ENCODE data around the gene SMIM36. TPM values are rescaled to one million over a fixed set of nuclear protein-coding genes. Genes with fewer than 3 reads are reported as not detected.
"Not testable (repeated sequence)": the region's sequence is repeated elsewhere in the genome, so short reads cannot be mapped to it uniquely, and the experiment has no call there.

The SMIM36 gene
- total RNA-seq, 2 donors from 2014 or later: not detected

DNA sequence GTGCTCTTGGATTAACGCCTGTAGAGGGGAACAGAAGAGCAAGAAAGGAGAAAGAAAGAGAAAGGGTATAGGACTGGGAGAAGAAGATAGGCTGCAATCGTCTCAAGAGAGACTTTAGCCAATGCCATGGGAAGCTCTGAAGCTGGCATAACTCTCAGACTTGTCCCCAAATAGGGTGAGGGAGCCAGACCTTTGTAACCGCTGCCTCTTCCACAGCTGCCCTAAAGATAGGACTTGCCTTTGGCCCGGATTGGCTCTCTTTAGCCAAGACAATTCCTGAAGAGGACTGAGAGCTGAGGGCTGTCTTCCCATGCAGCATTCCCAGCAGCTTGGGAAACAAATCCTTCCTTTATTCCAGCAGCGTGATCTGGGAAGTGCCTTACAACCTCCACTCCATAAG is 68.8 kb downstream of the SMIM36 start:
- intact Hi-C loops (cut with DNase I): no loop called here
- no peak for DNase-seq
- ATAC-seq: peak in 1 of 2 donors; percentile 63

DNA sequence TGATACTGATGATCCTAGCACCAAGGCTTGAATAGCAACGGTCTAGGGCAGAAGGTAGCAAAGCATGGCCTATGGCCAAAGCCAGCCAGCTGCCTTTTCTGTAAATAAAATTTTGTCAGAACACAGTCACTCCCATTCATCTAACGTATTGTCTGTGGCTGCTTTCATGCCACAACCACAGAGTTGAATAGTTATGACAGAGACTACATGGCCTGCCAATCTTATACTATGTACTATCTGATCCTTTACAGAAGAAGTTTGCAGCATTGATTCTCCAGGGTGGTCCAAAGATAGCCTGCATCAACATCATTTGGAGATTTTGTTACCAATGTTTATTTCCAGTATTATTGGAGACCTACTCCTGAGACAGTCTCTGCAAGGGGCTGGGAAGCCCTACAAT is 69.7 kb downstream of the SMIM36 start:
- intact Hi-C loops (cut with DNase I): no loop called here
- ATAC-seq: no peak
- DNase-seq: no peak

DNA sequence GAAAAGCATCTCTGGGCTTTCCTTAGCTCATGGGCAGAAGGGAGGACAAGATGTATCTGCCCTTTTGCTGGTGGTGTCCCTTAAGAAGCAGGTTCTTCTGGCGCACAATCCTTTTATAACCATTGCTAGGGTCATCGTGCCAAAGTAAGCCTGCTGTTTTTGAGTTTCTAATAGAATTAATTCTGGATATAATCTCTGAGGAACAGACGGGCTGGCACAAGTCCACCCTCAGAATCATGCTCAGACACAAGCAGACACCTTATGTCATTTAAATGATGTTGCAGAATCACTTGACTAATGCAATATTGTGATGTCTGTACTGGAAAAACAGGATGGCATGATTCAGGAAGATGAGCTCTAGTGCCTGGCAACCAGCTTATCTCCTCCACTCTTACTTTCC is 70.9 kb downstream of the SMIM36 start:
- DNase-seq (no peak), ATAC-seq (no peak)
- intact Hi-C loops (cut with DNase I): no loop called here

DNA sequence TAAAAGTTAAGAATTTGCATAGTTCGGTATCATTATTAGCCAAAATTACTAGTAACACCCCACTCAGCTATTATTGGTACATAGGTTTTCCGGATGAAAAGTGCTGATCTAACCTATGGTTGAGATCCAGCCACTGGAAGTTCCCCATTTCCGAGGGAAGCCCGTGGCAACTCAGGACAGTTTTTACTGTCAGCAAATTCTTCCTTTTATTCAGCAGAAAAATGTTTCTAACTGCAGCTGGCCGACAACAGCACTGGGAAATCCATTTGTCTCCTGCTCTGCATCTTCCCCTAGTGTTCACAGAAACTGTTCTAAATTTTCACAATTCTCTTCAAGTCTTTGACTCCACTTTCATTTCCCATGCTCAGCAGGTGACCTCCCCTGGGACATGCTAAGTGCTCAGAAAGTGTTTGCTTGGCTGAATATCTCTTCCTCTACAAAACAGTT is 74.1 kb downstream of the SMIM36 start:
- intact Hi-C loops (cut with DNase I): no loop called here
- ATAC-seq (peak; percentile 24 to 55), DNase-seq (no peak)

- no peak for DNase-seq
- no peak for ATAC-seq
- intact Hi-C loops (cut with DNase I): no loop called here
Observed at GRCh38 chr17:55436224-55437158, 74.8 kb downstream of the SMIM36 start.

- no peak for ATAC-seq
- intact Hi-C loops (cut with DNase I): no loop called here
- DNase-seq: no peak
Observed at GRCh38 chr17:55435408-55435807, 75.8 kb downstream of the SMIM36 start.

- DNase-seq (no peak), ATAC-seq (no peak)
- intact Hi-C loops (cut with DNase I): no loop called here
Observed at GRCh38 chr17:55434721-55435120, 76.5 kb downstream of the SMIM36 start.

DNA sequence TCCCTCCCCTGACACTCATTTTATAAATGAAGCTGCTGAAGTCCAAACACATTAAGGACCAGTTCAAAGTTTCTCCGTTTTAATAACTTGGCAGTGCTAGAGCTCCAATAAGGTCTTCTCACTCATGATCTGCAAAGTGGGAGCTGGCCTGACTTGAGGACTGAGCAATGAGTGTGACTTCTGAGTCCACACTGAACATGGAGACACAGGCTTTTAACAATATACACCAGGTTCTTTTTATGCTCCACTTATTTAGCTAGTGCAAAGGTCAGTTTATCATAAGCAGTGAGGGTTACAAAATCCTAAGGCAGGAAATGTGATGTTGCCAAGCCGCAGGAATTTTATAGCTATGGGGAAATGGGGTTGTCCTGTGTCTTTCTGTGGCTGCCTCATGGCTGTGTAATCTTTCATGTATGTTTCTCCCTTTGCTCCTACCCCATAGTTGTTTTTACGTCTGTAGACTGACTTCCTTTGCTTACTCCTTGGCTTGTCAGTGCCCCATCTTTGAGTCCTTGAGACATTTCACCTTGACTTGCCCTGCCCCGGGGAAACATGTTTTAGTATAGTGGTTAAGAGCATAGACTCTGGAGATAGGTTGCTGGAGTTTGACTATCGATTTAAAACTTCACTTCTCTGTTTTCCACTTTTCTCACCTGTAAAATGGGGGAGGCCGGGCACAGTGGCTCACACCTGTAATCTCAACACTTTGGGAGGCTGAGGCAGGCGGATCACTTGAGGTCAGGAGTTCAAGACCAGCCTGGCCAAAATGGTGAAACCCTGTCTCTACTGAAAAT is 77.4 kb downstream of the SMIM36 start:
- peak in 1 of 2 donors; percentile 45 for ATAC-seq
- no peak for DNase-seq
- intact Hi-C loops (cut with DNase I): no loop called here

GRCh38 chr17:55433029-55433628 is 78.1 kb downstream of the SMIM36 start:
- no peak for DNase-seq
- intact Hi-C loops (cut with DNase I): no loop called here
- ATAC-seq: no peak

DNA sequence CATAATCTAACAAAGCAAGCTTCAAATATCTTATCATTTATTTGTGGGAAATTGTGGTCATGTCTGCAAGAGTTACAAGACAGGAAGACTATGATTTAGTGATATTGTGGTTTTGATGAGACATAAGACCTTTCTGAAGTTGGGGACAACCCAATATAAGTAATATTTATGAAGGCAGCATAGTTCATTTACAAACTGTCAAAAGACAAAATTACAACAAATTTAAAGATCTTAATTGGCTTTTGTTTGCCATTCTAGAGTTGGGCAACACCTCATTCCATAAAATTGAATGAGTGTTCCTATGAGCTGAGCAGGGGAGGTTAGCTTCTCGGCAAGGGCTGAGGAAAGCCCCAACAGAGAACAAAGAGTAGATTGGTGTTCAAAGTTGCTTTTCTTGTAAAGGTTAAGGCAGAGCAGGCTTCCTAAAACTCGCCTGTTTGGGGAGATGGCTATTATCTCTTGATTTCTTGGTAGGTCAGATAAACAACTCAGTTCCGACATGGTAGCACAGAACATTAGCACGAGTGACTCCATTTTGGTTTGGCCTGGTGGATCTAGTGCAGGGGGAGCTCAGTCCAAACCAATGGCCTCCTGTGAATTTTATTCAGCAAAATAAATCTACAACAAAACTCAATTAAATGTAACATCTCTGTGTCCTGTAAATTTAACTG is 78.8 kb downstream of the SMIM36 start:
- DNase-seq: no peak
- ATAC-seq: no peak
- intact Hi-C loops (cut with DNase I): no loop called here

DNA sequence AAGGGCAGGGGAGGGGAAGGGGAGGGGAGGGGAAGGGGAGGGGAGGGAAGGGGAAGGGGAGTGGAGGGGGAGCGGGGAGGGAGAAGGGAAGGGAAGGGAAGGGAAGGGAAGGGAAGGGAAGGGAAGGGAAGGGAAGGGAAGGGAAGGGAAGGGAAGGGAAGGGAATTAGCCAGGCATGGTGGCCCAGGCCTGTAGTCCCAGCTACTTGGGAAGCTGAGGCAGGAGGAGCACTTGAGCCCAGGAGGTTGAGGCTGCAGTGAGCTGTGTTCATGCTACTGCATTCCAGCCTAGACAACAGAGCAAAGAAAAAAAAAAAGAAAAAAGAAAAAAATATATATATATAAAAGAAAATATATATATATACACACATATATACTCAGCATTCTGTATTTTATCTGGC is 79.3 kb downstream of the SMIM36 start:
- ATAC-seq; intact Hi-C loops (cut with DNase I); DNase-seq: not testable (repeated sequence)

DNA sequence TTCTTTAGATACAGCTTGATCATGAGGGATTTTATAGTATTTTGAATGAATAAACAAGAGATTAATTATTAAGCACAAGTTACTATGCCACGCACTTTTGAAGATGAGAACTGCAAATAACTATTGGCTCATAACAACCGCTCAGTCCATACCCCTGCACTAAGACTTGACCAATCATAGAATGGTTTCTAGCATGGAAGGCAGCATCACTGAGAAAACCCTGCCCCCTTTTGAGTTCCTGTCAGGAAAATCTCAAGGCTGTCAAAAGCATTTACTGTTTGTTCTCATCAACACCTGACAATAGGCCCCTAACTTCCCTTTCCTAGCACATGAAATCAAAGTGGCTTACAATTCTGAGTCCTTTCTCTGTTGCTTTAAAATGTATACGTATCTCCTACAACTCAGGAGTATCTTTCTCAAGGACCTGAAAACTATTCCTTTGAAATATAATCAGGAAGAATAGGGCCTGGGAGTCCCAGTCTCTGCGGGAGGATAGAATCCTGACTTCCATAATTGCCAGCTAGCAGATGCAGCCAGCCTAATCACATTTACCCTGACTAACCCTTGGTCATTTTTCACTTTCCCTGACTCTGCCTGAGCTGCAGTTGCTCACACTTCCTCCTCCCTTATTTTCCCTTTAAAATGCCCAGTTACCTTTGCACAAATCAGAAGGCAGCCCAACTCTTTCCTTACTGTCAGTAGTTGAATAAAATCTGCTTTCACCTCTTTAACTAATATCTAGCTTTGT is 80.5 kb downstream of the SMIM36 start:
- DNase-seq (no peak), ATAC-seq (peak; percentile 70 to 79)
- intact Hi-C loops (cut with DNase I): no loop called here

- DNase-seq: no peak
- no peak for ATAC-seq
- intact Hi-C loops (cut with DNase I): no loop called here
Observed at GRCh38 chr17:55427587-55427882, 83.7 kb downstream of the SMIM36 start.

- intact Hi-C loops (cut with DNase I): no loop called here
- no peak for ATAC-seq
Observed at GRCh38 chr17:55426851-55427586, 84.2 kb downstream of the SMIM36 start.

DNA sequence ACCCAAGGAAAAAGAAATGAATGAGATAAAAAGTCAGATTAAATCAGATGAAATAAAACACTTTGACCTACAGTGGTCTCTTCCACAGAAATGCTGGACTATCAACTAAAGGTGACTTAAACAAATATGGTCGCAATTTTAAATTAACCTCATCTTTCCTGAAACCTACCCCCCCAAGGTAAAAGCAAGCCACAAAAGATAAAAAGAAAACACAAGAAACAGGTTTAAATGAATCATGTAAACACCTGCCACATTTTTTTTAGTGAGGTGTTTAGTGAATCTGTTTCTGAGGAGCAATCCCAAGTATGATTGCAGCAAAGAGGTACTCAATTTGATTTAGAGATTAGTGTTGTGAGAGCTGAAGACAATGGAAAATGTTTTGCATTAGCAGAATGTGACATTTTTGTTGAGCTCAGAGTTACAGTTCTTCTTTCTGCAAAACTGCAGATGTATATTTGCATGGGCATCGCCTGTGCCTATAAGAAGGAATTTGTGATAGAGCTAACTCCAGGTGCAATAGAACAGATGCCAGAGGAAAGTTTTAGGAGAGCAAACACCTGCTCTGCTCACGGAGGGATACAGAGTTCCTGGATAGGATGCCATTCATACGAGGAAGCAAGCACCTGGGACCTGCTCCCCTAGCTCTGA is 86.2 kb downstream of the SMIM36 start:
- intact Hi-C loops (cut with DNase I): loop anchor here in 1 of 2 donors (5.0 kb wide), 1 partner anchor 87 kb away; the partner anchor contains the start of gene SMIM36
- ATAC-seq (no peak), DNase-seq (no peak)

More at GRCh38 chr17:55426851-55427586, 84.2 kb downstream of the SMIM36 start:
- DNase-seq: no peak

GRCh38 chr17:55423535-55423934 is 87.7 kb downstream of the SMIM36 start:
- no peak for ATAC-seq
- DNase-seq: no peak
- intact Hi-C loops (cut with DNase I): loop anchor here in 1 of 2 donors (5.0 kb wide), 1 partner anchor 89 kb away; the partner anchor contains the start of gene SMIM36

DNA sequence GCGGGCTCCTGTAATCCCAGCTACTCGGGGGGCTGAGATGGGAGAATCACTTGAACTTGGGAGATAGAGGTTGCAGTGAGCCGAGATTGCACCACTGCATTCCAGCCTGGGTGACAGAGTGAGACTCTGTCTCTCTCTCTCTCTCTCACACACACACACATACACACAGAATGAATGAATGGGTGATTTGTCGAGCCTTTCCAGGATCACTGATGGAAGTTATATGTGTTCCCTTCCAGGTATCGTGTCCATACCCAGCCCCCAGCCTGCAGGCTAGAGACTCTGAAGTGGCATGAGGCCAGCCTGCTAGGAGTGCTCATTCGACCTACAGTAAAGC is 88.5 kb downstream of the SMIM36 start:
- ATAC-seq, DNase-seq: not testable (repeated sequence)
- intact Hi-C loops (cut with DNase I): loop anchor here in 1 of 2 donors (5.0 kb wide), 1 partner anchor 90 kb away; the partner anchor contains the start of gene SMIM36
